Uterus (tissue), 2 donors: ENCODE measurements around the gene ZNF181.

ENCODE experiments used
- POLR2A ChIP-seq, 2 donors: fragments of 450-650 bp; IDR thresholded peaks; one replicate each; pipeline ENCODE4 v1.6.1; 2016; ENCODE audit warnings: antibody characterized with exemption in 2 of 2, mild to moderate bottlenecking in 1 of 2, moderate library complexity in 1 of 2
- TF ChIP-seq, protein P1 (sequence below), 4 experiments: fragments of 200-600 bp in 2 of 4; fragments of 450-650 bp in 2 of 4; sonication (generic) in 2 of 4; IDR thresholded peaks; one replicate each; pipeline ENCODE4 v1.5.1; 2016 to 2019; ENCODE audit warnings: antibody characterized with exemption in 4 of 4, mild to moderate bottlenecking in 2 of 4, moderate library complexity in 1 of 4

DNA sequence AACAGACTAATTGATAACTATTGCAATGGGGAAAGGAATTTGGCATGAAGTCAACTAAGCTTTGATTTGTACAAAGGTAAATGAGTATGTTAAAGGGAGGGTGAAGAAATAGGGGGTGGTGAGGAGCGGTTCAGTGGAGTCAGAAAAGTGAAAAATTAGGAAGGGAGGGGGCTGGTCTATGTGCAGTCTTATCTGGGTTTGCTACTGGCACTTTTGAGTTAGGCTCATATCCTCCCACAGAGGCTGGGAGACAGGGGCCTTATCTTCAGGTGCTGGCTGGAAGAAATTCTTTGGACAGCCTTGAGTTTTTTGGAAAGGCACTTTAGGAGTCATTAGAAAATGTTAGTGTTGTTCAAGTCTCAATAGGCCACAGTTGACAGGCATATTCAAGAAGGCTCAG lies 45.5 kb upstream of the ZNF181 start:
- no peak for TF ChIP-seq POLR2A (IDR thresholded peaks at IDR 0.05)
- TF ChIP-seq, protein P1, sequence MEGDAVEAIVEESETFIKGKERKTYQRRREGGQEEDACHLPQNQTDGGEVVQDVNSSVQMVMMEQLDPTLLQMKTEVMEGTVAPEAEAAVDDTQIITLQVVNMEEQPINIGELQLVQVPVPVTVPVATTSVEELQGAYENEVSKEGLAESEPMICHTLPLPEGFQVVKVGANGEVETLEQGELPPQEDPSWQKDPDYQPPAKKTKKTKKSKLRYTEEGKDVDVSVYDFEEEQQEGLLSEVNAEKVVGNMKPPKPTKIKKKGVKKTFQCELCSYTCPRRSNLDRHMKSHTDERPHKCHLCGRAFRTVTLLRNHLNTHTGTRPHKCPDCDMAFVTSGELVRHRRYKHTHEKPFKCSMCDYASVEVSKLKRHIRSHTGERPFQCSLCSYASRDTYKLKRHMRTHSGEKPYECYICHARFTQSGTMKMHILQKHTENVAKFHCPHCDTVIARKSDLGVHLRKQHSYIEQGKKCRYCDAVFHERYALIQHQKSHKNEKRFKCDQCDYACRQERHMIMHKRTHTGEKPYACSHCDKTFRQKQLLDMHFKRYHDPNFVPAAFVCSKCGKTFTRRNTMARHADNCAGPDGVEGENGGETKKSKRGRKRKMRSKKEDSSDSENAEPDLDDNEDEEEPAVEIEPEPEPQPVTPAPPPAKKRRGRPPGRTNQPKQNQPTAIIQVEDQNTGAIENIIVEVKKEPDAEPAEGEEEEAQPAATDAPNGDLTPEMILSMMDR (IDR thresholded peaks at IDR 0.05), result no peak
